Measurements from ENCODE around the gene PSMA6.

DNA sequence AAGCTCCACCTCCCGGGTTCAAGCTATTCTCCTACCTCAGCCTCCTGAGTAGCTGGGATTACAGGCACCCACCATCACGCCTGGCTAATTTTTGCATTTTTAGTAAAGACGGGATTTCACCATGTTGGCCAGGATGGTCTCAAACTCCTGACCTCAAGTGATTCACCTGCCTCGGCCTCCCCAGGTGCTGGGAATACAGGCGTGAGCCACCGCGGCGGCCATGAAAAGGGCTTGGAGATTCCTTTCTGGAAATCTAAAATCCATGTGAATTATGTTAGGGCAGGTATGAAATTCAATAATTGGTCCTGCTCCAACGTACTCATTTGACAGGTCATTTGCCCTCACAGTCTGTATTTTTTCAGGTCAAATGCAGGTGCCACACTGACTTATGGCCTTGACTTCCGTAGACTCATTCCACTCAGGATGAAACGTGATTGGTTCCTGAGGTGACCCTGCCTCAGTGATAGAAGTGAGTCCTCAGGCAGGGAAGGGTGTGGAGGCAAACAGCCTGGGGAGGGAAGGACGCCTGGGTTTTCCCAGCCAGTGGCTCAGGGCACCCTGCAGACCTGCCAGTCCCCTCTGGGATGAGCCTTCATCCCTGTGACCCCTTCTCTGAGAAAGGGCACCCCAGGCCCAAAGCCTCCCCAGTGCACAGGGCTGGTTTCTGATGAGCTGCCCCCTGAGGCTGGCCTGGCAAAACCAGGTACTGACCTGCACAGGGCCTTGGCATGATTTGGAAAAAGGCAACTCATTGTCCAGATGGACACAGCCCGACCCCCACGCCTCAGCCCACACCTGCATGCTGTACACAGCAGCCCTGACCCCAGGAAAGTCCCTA, 48.7 kb downstream of the PSMA6 start:
- TF ChIP-seq, protein P1, sequence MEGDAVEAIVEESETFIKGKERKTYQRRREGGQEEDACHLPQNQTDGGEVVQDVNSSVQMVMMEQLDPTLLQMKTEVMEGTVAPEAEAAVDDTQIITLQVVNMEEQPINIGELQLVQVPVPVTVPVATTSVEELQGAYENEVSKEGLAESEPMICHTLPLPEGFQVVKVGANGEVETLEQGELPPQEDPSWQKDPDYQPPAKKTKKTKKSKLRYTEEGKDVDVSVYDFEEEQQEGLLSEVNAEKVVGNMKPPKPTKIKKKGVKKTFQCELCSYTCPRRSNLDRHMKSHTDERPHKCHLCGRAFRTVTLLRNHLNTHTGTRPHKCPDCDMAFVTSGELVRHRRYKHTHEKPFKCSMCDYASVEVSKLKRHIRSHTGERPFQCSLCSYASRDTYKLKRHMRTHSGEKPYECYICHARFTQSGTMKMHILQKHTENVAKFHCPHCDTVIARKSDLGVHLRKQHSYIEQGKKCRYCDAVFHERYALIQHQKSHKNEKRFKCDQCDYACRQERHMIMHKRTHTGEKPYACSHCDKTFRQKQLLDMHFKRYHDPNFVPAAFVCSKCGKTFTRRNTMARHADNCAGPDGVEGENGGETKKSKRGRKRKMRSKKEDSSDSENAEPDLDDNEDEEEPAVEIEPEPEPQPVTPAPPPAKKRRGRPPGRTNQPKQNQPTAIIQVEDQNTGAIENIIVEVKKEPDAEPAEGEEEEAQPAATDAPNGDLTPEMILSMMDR (IDR thresholded peaks at IDR 0.05), result no peak
- TF ChIP-seq EZH2phosphoT487 (IDR thresholded peaks at IDR 0.05), result no peak

Measured in neural progenitor cell (in vitro differentiated cells).